Fibroblast of lung (primary cell): Measurements from ENCODE around the gene FZD4. TPM values are rescaled to one million over a fixed set of nuclear protein-coding genes. Genes with fewer than 3 reads are reported as not detected.
"Not testable (repeated sequence)": the region's sequence is repeated elsewhere in the genome, so short reads cannot be mapped to it uniquely, and the experiment has no call there.

Source experiments
- DNase-seq, 2 donors: peaks; one replicate each; pipeline versions ENCODE4 v3.0.0 to v3.0.0-alpha.2; 2010; ENCODE audit warnings: low read depth in 2 of 2
- H2AFZ ChIP-seq: 2 replicates; pipeline ENCODE4 v1.5.1; 2012; ENCODE audit warnings: low read length, control low read depth, inconsistent platforms
- H3K27ac ChIP-seq: 2 replicates; pipeline ENCODE4 v1.5.1; 2011; ENCODE audit warnings: low read length, control low read depth; ENCODE audit not compliant: insufficient read depth
- H3K27me3 ChIP-seq: 2 replicates; pipeline ENCODE4 v1.5.1; 2011; ENCODE audit warnings: mild to moderate bottlenecking, low read length; ENCODE audit not compliant: control insufficient read depth, insufficient read depth
- H3K36me3 ChIP-seq: 2 replicates; pipeline ENCODE4 v1.5.1; 2011; ENCODE audit warnings: low read length; ENCODE audit not compliant: control insufficient read depth, insufficient read depth
- H3K4me1 ChIP-seq: 2 replicates; pipeline ENCODE4 v1.5.1; 2011; ENCODE audit warnings: low read length; ENCODE audit not compliant: control insufficient read depth, insufficient read depth; ENCODE audit errors: extremely low read depth
- H3K4me2 ChIP-seq: 2 replicates; pipeline ENCODE4 v1.5.1; 2011; ENCODE audit warnings: low read length, control low read depth; ENCODE audit not compliant: insufficient read depth; ENCODE audit errors: extremely low read depth
- H3K4me3 ChIP-seq, 4 experiments: fragments of 200-600 bp in 1 of 4; sonication (generic) in 1 of 4; replicated peaks in 1 of 4; 2 replicates each; pipeline ENCODE4 v1.5.1; 2011 to 2016; ENCODE audit warnings: low read length in 4 of 4, low read depth in 3 of 4, mild to moderate bottlenecking in 3 of 4, control low read depth in 2 of 4, inconsistent platforms in 1 of 4, mixed read lengths in 1 of 4; ENCODE audit not compliant: insufficient read depth in 1 of 4; ENCODE audit errors: control extremely low read depth in 1 of 4
- H3K79me2 ChIP-seq: 2 replicates; pipeline ENCODE4 v1.5.1; 2012; ENCODE audit warnings: mild to moderate bottlenecking, low read length, inconsistent platforms; ENCODE audit not compliant: control insufficient read depth, insufficient read depth
- H3K9ac ChIP-seq: 2 replicates; pipeline ENCODE4 v1.5.1; 2011; ENCODE audit warnings: mild to moderate bottlenecking, low read length, control low read depth; ENCODE audit not compliant: insufficient read depth
- H3K9me3 ChIP-seq: 2 replicates; pipeline ENCODE4 v1.5.1; 2012; ENCODE audit warnings: low read depth, low read length; ENCODE audit not compliant: control insufficient read depth, insufficient read depth
- H4K20me1 ChIP-seq: 2 replicates; pipeline ENCODE4 v1.5.1; 2011; ENCODE audit warnings: low read length; ENCODE audit not compliant: control insufficient read depth, insufficient read depth; ENCODE audit errors: extremely low read depth
- EZH2 ChIP-seq: IDR thresholded peaks from 2 replicates; pipeline ENCODE4 v1.5.1; 2012; ENCODE audit warnings: low read length, control low read depth, mild to moderate bottlenecking; ENCODE audit errors: missing control alignments
- polyA plus RNA-seq, 2 donors: library from polyadenylated mRNA; depleted of rRNA in 1 of 2; stranded (reverse) in 1 of 2; unstranded in 1 of 2; fragments of >200 nt; gene quantifications; 2 replicates each; pipeline ENCODE4 v1.2.1, GENCODE V29; 2011 to 2012; ENCODE audit warnings: missing spikeins in 1 of 2
- total RNA-seq: library from RNA; depleted of rRNA; stranded (reverse); fragments of >200 nt; gene quantifications from 2 replicates; pipeline ENCODE4 v1.2.1, GENCODE V29; 2014
- TF ChIP-seq, protein P1 (sequence below), 2 donors: IDR thresholded peaks in 1 of 2; conservative IDR thresholded peaks in 1 of 2; 1 replicate in 1 of 2; 2 replicates in 1 of 2; pipeline ENCODE4 v1.5.1; 2011 to 2012; ENCODE audit warnings: low read length in 2 of 2, control low read depth in 1 of 2, inconsistent platforms in 1 of 2, low read depth in 1 of 2, mild to moderate bottlenecking in 1 of 2

The FZD4 gene
- total and polyA plus RNA-seq, 2 donors (not counting 1 experiment from before 2014, with no cell fraction given): 15.7 to 17.8 TPM

GRCh38 chr11:86969258-86969657 lies 14.1 kb upstream of the FZD4 start:
- no peak overlapping the region for H3K4me2 ChIP-seq
- H3K9me3 ChIP-seq: no peaks in the 10 kb centered on the region
- H3K4me1 ChIP-seq: no peaks in the 10 kb centered on the region
- TF ChIP-seq, protein P1, sequence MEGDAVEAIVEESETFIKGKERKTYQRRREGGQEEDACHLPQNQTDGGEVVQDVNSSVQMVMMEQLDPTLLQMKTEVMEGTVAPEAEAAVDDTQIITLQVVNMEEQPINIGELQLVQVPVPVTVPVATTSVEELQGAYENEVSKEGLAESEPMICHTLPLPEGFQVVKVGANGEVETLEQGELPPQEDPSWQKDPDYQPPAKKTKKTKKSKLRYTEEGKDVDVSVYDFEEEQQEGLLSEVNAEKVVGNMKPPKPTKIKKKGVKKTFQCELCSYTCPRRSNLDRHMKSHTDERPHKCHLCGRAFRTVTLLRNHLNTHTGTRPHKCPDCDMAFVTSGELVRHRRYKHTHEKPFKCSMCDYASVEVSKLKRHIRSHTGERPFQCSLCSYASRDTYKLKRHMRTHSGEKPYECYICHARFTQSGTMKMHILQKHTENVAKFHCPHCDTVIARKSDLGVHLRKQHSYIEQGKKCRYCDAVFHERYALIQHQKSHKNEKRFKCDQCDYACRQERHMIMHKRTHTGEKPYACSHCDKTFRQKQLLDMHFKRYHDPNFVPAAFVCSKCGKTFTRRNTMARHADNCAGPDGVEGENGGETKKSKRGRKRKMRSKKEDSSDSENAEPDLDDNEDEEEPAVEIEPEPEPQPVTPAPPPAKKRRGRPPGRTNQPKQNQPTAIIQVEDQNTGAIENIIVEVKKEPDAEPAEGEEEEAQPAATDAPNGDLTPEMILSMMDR (conservative IDR thresholded peaks at IDR 0.05 in 1 of 2, IDR thresholded peaks at IDR 0.05 in 1 of 2; ENCODE audit: low read depth in 1 of 2, low read length in 2 of 2): no peak
- TF ChIP-seq EZH2: no peak
- no peaks in the 10 kb centered on the region for H4K20me1 ChIP-seq
- H3K27me3 ChIP-seq: no peaks in the 10 kb centered on the region
- H3K79me2 ChIP-seq: no peaks in the 10 kb centered on the region
- H3K36me3 ChIP-seq: no peaks in the 10 kb centered on the region
- H3K27ac ChIP-seq: no peak overlapping the region
- DNase-seq: no peak
- no peak overlapping the region for H3K4me3 ChIP-seq
- H2AFZ ChIP-seq: no peak overlapping the region
- no peak overlapping the region for H3K9ac ChIP-seq

DNA sequence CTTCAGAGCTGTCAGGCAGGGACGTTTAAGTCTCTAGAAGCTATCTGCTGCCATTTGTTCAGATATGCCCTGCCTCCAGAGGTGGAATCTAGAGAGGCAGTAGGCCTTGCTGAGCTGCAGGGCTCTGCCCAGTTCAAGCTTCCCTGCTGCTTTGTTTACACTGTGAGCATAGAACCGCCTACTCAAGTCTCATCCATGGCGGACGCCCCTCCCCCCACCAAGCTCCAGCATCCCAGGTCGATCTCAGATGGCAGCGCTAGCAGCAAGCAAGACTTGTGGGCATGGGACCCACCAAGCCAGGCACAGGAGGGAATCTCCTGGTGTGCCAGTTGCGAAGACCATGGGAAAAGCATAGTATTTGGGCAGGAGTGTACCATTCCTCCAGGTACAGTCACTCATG lies 12.4 kb upstream of the FZD4 start:
- not testable (repeated sequence) for H4K20me1 ChIP-seq, H3K9ac ChIP-seq, H3K9me3 ChIP-seq, H3K79me2 ChIP-seq, H2AFZ ChIP-seq, H3K4me1 ChIP-seq, H3K27ac ChIP-seq, DNase-seq, H3K4me3 ChIP-seq, H3K4me2 ChIP-seq, H3K36me3 ChIP-seq, H3K27me3 ChIP-seq

- no peak overlapping the region for H3K4me2 ChIP-seq
- no peaks in the 10 kb centered on the region for H3K27me3 ChIP-seq
- DNase-seq: no peak
These were observed 2.9 kb upstream of the FZD4 start for GRCh38 chr11:86957976-86958646.

More at GRCh38 chr11:86957976-86958646, 2.9 kb upstream of the FZD4 start:
- Histone ChIP-seq H3K4me1 (peaks cover 5% of the 10 kb centered on the region), H3K36me3 (no peaks in the 10 kb centered on the region), H3K9me3 (no peaks in the 10 kb centered on the region), H3K9ac (no peak overlapping the region), H3K4me3 (no peak overlapping the region), H3K27ac (no peak overlapping the region), H2AFZ (no peak overlapping the region), H3K79me2 (peaks cover 8% of the 10 kb centered on the region), H4K20me1 (no peaks in the 10 kb centered on the region)
- TF ChIP-seq, protein P1 (conservative IDR thresholded peaks at IDR 0.05 in 1 of 2, IDR thresholded peaks at IDR 0.05 in 1 of 2; ENCODE audit: low read depth in 1 of 2, low read length in 2 of 2): no peak
- no peak for TF ChIP-seq EZH2
